Heart left ventricle (tissue), 16 donors: ENCODE results near the gene TMEM80. TPM values are rescaled to one million over a fixed set of nuclear protein-coding genes. Genes with fewer than 3 reads are reported as not detected.
A peak's percentile ranks its signal among the peaks of the same experiment; 100 is the strongest.
"Not testable (repeated sequence)": the region's sequence is repeated elsewhere in the genome, so short reads cannot be mapped to it uniquely, and the experiment has no call there.

ENCODE experiments used
- ATAC-seq, 4 donors: fragments of 200-7000 bp; cut with Tn5 transposase; one replicate each; pipeline ENCODE4 v1.9.1; 2020 to 2022; ENCODE audit warnings: moderate library complexity in 4 of 4, mild to moderate bottlenecking in 3 of 4, moderate number of reproducible peaks in 1 of 4
- DNase-seq, 5 donors: peaks; one replicate each; pipeline ENCODE4 v3.0.0-alpha.2; 2020
- H3K27ac ChIP-seq, 12 donors: fragments of 200-600 bp; sonication (generic) in 4 of 12; one replicate each; pipeline versions ENCODE4 v1.5.0 to v1.8.0; 2016 to 2022; ENCODE audit warnings: mild to moderate bottlenecking in 2 of 12
- H3K27me3 ChIP-seq, 9 donors: fragments of 200-600 bp; sonication (generic) in 2 of 9; one replicate each; pipeline versions ENCODE4 v1.5.1 to v1.8.0; 2016 to 2022; ENCODE audit warnings: mild to moderate bottlenecking in 3 of 9
- H3K36me3 ChIP-seq, 9 donors: fragments of 200-600 bp; sonication (generic) in 2 of 9; one replicate each; pipeline versions ENCODE4 v1.5.0 to v1.8.0; 2018 to 2022; ENCODE audit warnings: mild to moderate bottlenecking in 2 of 9
- H3K4me1 ChIP-seq, 12 donors: fragments of 200-600 bp; sonication (generic) in 4 of 12; one replicate each; pipeline versions ENCODE4 v1.5.0 to v1.8.0; 2016 to 2022; ENCODE audit warnings: mild to moderate bottlenecking in 3 of 12
- H3K4me3 ChIP-seq, 12 donors: fragments of 200-600 bp; sonication (generic) in 4 of 12; one replicate each; pipeline versions ENCODE4 v1.5.0 to v1.8.0; 2017 to 2022; ENCODE audit warnings: mild to moderate bottlenecking in 9 of 12, moderate library complexity in 4 of 12
- H3K9me3 ChIP-seq, 12 donors: fragments of 200-600 bp; sonication (generic) in 4 of 12; one replicate each; pipeline versions ENCODE4 v1.5.0 to v1.8.0; 2016 to 2022; ENCODE audit warnings: mild to moderate bottlenecking in 1 of 12
- CTCF ChIP-seq, 12 donors: fragments of 200-600 bp; sonication (generic) in 4 of 12; IDR thresholded peaks; one replicate each; pipeline versions ENCODE4 v1.5.0 to v1.8.0; 2018 to 2022; ENCODE audit warnings: antibody characterized with exemption in 12 of 12, mild to moderate bottlenecking in 5 of 12
- POLR2A ChIP-seq, 2 donors: fragments of 450-650 bp; IDR thresholded peaks; one replicate each; pipeline ENCODE4 v1.6.1; 2017; ENCODE audit warnings: antibody characterized with exemption in 2 of 2, mild to moderate bottlenecking in 2 of 2, moderate library complexity in 2 of 2
- WGBS, 4 donors: extraction: QIAGEN DNeasy Blood & Tissue Kit in 2 of 4; methylation state at CpG; one replicate each; pipeline versions ENCODE4 v1.1.5 to v1.1.7; 2013 to 2018; 5-methylcytosine and 5-hydroxymethylcytosine counted together
- intact Hi-C, 10 donors: fragments of 100-400 bp; cut with DNase I; formaldehyde crosslinking; loops; one replicate each; pipeline versions ENCODE4 v1.11.1 to v1.14.2; 2022
- long read RNA-seq, 3 donors: library from polyadenylated mRNA; unstranded; transcript quantifications; one replicate each; pipeline ENCODE4 v2.0.0, GENCODE V29; 2020 to 2021
- polyA plus RNA-seq, 2 donors: library from polyadenylated mRNA; stranded (reverse); fragments of 200-250 nt; gene quantifications; one replicate each; pipeline ENCODE4 v1.2.3, GENCODE V29; 2013
- total RNA-seq, 9 donors: library from RNA; depleted of rRNA in 2 of 9; stranded (reverse); fragments of >200 nt in 2 of 9; fragmentation: NEBNext Ultra II Directional in 3 of 9; extraction: Animal tissue kit (Norgen Biotek cat#: 25700) in 3 of 9; gene quantifications; one replicate each; pipeline versions ENCODE4 v1.1.0 to v1.2.4, GENCODE V29; 2016 to 2023
- donor health status: ischemic (EF 13 %, LVEDD 7.1; RV severe dilation, severe dysfunction).
- donor health status: healthy with polysubstance abuse.
- donor health status: DM: no; HTN: yes; CAD: no.
- donor health status: DM: no; HTN: no; CAD: no.
- donor health status: ischemic (EF 25% LVEDD 6.9; RV normal size, moderate dysfunction).
- donor health status: ischemic (EF 25% LVEDD 5.7; RV mildly dilated, moderate dysfunction).
- donor health status: healthy.
- donor health status: DM: yes; HTN: yes; CAD: no.
- donor health status: ischemic (EF 35%, LVEDD 5.7; RV mildly dilated, moderate dysfunction).
- donor health status: nonischemic (EF 11% LVEDD 7.7; RV severe dilation, severe dysfunction).
- donor health status: DM: yes; HTN: yes; CAD: no.
- donor health status: PGD.
- donor health status: ischemic (EF 29% LVEDD 5.4; RV normal size, mild dysfunction).
- donor health status: nonischemic (EF 23%, LVEDD 6.1; RV moderate dilation, normal function).

Gene TMEM80
- total RNA-seq (10 to 100 TPM in 7 of 9 donors, 1 to 10 TPM in 2; 8.9 to 18.2 (median 15.0) TPM), polyA plus RNA-seq (10 to 100 TPM in 1 of 2 donors, 1 to 10 TPM in 1; 8.0 to 14.9 TPM)
- long read RNA-seq, donor 1, partial matches to known transcripts = 6 of 19 reads
- long read RNA-seq, donor 1, other reads (novel, unspliced or antisense) = 12 of 19 reads
- long read RNA-seq, donor 2, partial matches to known transcripts = 4 of 42 reads
- long read RNA-seq, donor 2, other reads (novel, unspliced or antisense) = 37 of 42 reads
- long read RNA-seq, donor 3, partial matches to known transcripts = 1 of 6 reads
- long read RNA-seq, donor 3, other reads (novel, unspliced or antisense) = 5 of 6 reads

GRCh38 chr11:695538-696248 lies at the start of gene TMEM80:
Gene TMEM80, plus strand, starts transcription at chr11:695816. Its CDS starts 12 bp downstream, at chr11:695828.
- Histone ChIP-seq H3K27me3 (no peaks in the 10 kb centered on the region), H3K4me3 (peak within 1 kb of the TSS; percentile 61 to 99 (median 94)), H3K27ac (peak within 1 kb of the TSS; percentile 98 to 100 (median 100)), H3K4me1 (peaks cover 8 to 45% (median 32%) of the 10 kb centered on the region in 12 donors), H3K36me3 (peaks cover 0 to 29% (median 8%) of the 10 kb centered on the region in 9 donors), H3K9me3 (no peaks in the 10 kb centered on the region)
- ATAC-seq (peak; percentile 87 to 93 (median 90)), DNase-seq (peak; percentile 99 to 100 (median 100))
- 0 to 1% (median 0%) methylated on average over 25 to 101 of the region's 101 CpGs for WGBS, 4 donors
- TF ChIP-seq CTCF (IDR thresholded peaks at IDR 0.05) (no peak), POLR2A (IDR thresholded peaks at IDR 0.05) (peak in 1 of 2 donors; percentile 76)
- intact Hi-C loops = loop anchor here in 1 of 10 donors (5.0 kb wide), 1 partner anchor 128 kb away; no protein-coding TSS in a partner anchor

- 85 to 91% (median 89%) methylated on average over 14 of the region's 14 CpGs for WGBS, 4 donors
- ATAC-seq = no peak
- peak in 1 of 5 donors; percentile 17 for DNase-seq
- no peak overlapping the region for H3K27ac ChIP-seq
- no peak for TF ChIP-seq CTCF (IDR thresholded peaks at IDR 0.05)
- no peak for TF ChIP-seq POLR2A (IDR thresholded peaks at IDR 0.05)
- H3K27me3 ChIP-seq = no peaks in the 10 kb centered on the region
- H3K4me3 ChIP-seq = no peak overlapping the region
- no peaks in the 10 kb centered on the region for H3K9me3 ChIP-seq
- H3K4me1 ChIP-seq = peaks cover 0 to 1% (median 0%) of the 10 kb centered on the region in 12 donors
- H3K36me3 ChIP-seq = peaks cover 0 to 39% (median 29%) of the 10 kb centered on the region in 9 donors
- intact Hi-C loops = no loop called here
These were observed 49.4 kb upstream of the TMEM80 start for GRCh38 chr11:646214-646613.

GRCh38 chr11:647672-648158 lies 47.9 kb upstream of the TMEM80 start:
- H3K9me3 ChIP-seq, H3K4me1 ChIP-seq, H3K27me3 ChIP-seq, intact Hi-C loops, DNase-seq, H3K4me3 ChIP-seq, H3K27ac ChIP-seq, ATAC-seq: not testable (repeated sequence)
- 87 to 97% (median 93%) methylated on average over 10 to 11 of the region's 14 CpGs for WGBS, 4 donors
- peaks cover 0 to 46% (median 28%) of the 10 kb centered on the region in 9 donors for H3K36me3 ChIP-seq

GRCh38 chr11:650482-650881 lies 45.1 kb upstream of the TMEM80 start:
- TF ChIP-seq POLR2A (IDR thresholded peaks at IDR 0.05) (no peak), CTCF (IDR thresholded peaks at IDR 0.05) (no peak)
- no peak overlapping the region for H3K4me3 ChIP-seq
- DNase-seq = no peak
- no peaks in the 10 kb centered on the region for H3K9me3 ChIP-seq
- intact Hi-C loops = no loop called here
- H3K36me3 ChIP-seq = peaks cover 0 to 43% (median 20%) of the 10 kb centered on the region in 9 donors
- H3K27ac ChIP-seq = no peak overlapping the region
- ATAC-seq = no peak
- H3K27me3 ChIP-seq = no peaks in the 10 kb centered on the region
- no peaks in the 10 kb centered on the region for H3K4me1 ChIP-seq
- 93 to 98% (median 96%) methylated on average over 10 of the region's 10 CpGs for WGBS, 4 donors

- ATAC-seq, H3K4me1 ChIP-seq, H3K27me3 ChIP-seq, H3K4me3 ChIP-seq, DNase-seq, H3K27ac ChIP-seq, intact Hi-C loops, H3K9me3 ChIP-seq: not testable (repeated sequence)
- 84 to 94% (median 89%) methylated on average over 14 of the region's 14 CpGs for WGBS, 4 donors
- peaks cover 0 to 50% (median 25%) of the 10 kb centered on the region in 9 donors for H3K36me3 ChIP-seq
These were observed 42.5 kb upstream of the TMEM80 start for GRCh38 chr11:653136-653535.
